ENCODE data around the gene BRINP3.

BRINP3 gene

DNA sequence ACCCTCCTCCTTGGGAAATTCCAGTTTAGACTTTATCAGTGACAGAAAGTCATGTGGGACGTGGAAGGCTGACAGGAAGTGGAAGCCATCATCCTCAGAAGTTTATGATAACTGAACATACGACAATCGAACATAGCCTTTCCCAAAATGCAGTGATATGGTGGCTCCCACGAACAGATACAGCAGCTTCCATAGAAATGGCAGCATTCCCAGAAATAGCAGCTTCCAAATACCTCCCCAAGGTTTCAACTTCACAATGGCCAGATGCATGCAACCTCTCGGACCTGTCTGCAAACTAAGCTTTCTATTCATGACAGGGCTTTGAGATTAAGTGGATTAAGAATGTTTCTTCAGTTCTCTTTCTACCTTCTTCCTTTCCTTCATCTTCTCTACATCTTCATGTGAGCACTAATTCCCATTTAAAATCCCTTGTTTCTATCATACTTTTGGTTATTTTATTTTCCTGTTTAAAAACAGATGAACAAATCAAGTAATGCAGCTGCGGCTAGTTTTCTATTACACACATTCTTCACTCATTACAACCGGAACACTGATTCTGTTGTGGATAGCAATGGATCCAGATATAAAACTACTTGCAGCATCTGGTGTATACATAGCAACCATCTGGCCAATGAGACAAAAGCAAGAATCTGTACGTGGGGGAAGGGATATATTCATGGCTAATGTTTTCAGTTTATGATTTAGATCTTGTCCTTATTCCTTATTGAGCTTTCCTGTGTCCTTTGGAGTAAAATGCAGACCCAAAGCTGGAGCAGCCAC, 304.8 kb downstream of the BRINP3 start:
- no peak overlapping the region for H3K27ac ChIP-seq (ENCODE audit: low read depth, low read length)
- no peaks in the 10 kb centered on the region for H3K36me3 ChIP-seq (ENCODE audit: insufficient read depth, low read length)
- no peak overlapping the region for H2AFZ ChIP-seq (ENCODE audit: low read length, unreplicated experiment)
- H3K4me1 ChIP-seq (ENCODE audit: control insufficient read depth, insufficient read depth, low read length, unreplicated experiment): no peaks in the 10 kb centered on the region
- H3K79me2 ChIP-seq (ENCODE audit: control insufficient read depth, insufficient read depth, low read length, unreplicated experiment): no peaks in the 10 kb centered on the region
- H3K27me3 ChIP-seq (ENCODE audit: insufficient read depth, low read length): no peaks in the 10 kb centered on the region
- no peak overlapping the region for H3K4me3 ChIP-seq (ENCODE audit: low read depth, low read length)

DNA sequence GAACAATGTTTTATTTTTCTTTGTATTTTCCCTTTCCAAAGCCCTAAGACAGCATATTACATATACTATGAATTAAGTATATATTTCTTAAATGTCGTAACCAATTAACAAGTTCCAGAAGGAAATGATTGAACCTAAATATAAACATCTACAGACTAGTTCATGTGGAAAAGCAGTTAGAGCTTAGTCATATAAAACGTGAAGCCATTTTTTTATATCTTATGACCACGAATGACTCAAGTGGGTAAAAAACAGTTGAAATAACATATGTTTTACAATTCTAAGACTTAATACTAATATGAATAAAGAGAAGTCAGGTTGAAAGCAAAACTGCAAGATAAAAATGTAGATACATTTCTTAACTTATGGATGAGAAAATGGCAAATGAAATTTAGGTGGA, 307.3 kb downstream of the BRINP3 start:
- Histone ChIP-seq H3K79me2 (ENCODE audit: control insufficient read depth, insufficient read depth, low read length, unreplicated experiment) (no peaks in the 10 kb centered on the region), H3K27me3 (ENCODE audit: insufficient read depth, low read length) (no peaks in the 10 kb centered on the region), H2AFZ (ENCODE audit: low read length, unreplicated experiment) (no peak overlapping the region), H3K36me3 (ENCODE audit: insufficient read depth, low read length) (no peaks in the 10 kb centered on the region), H3K4me1 (ENCODE audit: control insufficient read depth, insufficient read depth, low read length, unreplicated experiment) (no peaks in the 10 kb centered on the region), H3K4me3 (ENCODE audit: low read depth, low read length) (no peak overlapping the region), H3K27ac (ENCODE audit: low read depth, low read length) (no peak overlapping the region)

DNA sequence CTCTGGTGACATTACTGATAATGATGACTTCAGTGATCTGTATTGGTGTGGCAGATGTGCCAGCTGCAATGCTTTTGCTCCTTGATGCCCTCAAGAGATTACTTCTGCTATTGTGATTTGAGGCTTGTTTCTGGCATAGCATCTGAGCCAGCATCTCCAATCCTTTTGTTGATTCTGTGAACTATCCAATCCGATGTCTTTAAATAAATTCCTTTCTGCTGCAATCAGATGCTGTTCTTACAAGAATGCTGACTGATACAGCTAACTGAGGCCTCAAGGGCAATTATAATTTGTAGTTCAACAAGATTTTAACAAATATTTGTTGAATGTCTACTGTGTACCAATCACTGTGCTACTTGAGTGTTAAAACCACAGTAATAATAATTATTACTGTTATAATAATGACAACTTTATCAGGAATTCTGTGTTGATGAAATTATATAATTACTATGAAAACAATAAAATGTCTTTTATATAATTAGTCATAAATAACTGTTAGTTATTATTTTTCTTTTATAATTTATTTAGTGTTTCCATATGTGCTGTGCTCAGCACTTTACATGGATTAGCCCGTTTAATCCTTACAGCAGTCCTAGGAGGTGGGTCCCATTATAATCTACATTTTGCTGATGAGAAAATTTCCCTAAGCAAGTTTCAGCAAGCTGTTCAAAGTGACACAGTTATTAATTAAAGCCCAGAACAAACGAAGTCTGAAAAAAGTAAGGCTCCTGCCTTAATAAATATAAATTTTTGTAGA, 308.2 kb downstream of the BRINP3 start:
- Histone ChIP-seq H3K27ac (ENCODE audit: low read depth, low read length) (no peak overlapping the region), H3K4me3 (ENCODE audit: low read depth, low read length) (no peak overlapping the region), H3K36me3 (ENCODE audit: insufficient read depth, low read length) (no peaks in the 10 kb centered on the region), H3K4me1 (ENCODE audit: control insufficient read depth, insufficient read depth, low read length, unreplicated experiment) (no peaks in the 10 kb centered on the region), H3K79me2 (ENCODE audit: control insufficient read depth, insufficient read depth, low read length, unreplicated experiment) (no peaks in the 10 kb centered on the region), H3K27me3 (ENCODE audit: insufficient read depth, low read length) (no peaks in the 10 kb centered on the region), H2AFZ (ENCODE audit: low read length, unreplicated experiment) (no peak overlapping the region)

DNA sequence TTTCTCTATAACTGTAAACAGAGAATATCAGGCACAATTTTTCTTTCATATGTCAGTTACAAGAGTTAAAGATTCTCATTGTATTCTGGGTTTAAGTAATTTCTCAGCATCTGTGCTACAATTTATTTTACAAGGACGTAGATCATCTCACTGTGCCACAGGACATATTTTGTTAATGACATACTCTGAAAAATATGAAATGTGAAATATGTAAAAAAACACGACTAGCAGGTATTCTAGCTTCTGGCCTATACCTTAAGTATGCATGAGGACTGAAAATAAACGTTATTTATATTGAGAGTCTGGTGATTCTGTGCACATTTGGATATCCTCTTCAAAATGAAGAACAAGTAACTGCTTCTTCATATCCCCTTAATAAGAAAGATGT, 308.8 kb downstream of the BRINP3 start:
- Histone ChIP-seq H3K27ac (ENCODE audit: low read depth, low read length) (no peak overlapping the region), H3K36me3 (ENCODE audit: insufficient read depth, low read length) (no peaks in the 10 kb centered on the region), H3K4me3 (ENCODE audit: low read depth, low read length) (no peak overlapping the region), H3K27me3 (ENCODE audit: insufficient read depth, low read length) (no peaks in the 10 kb centered on the region), H2AFZ (ENCODE audit: low read length, unreplicated experiment) (no peak overlapping the region), H3K79me2 (ENCODE audit: control insufficient read depth, insufficient read depth, low read length, unreplicated experiment) (no peaks in the 10 kb centered on the region), H3K4me1 (ENCODE audit: control insufficient read depth, insufficient read depth, low read length, unreplicated experiment) (no peaks in the 10 kb centered on the region)

DNA sequence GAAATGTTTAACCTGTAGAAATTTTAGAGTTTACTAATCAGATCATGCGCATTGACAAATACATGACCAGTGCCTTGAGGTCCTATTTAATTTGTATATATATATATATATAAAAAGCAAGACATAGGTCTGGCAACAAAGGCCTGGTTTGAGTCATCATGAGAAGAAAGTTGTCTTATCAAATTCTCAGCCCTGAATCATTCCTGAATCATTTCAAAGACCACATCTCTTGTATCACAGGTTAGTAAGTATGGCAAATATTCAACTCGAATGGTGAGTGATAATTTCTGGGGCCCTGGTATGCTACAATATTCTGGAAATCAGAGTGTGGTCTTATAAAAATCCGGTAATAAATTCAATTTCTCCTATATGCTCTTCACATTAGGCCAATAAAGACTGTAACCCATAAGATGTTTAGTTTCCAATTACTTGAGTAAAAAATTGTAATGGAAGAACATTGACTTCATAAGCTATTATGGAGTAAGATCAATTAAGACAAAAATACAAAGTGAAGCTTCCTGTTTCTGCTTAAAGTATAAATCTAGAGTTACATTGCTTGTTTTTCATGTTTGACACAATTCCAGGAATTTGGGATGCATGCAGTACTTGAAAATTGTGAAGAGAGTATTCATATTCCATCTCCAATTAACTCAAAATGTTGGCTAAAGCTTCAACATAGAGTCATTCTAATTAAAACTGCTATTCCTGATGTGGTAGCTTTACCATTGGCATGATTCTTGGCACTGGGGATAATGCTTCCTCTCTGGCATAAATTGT, 309.4 kb downstream of the BRINP3 start:
- H3K27me3 ChIP-seq (ENCODE audit: insufficient read depth, low read length): no peaks in the 10 kb centered on the region
- no peaks in the 10 kb centered on the region for H3K79me2 ChIP-seq (ENCODE audit: control insufficient read depth, insufficient read depth, low read length, unreplicated experiment)
- no peak overlapping the region for H2AFZ ChIP-seq (ENCODE audit: low read length, unreplicated experiment)
- no peak overlapping the region for H3K27ac ChIP-seq (ENCODE audit: low read depth, low read length)
- no peak overlapping the region for H3K4me3 ChIP-seq (ENCODE audit: low read depth, low read length)
- no peaks in the 10 kb centered on the region for H3K36me3 ChIP-seq (ENCODE audit: insufficient read depth, low read length)
- H3K4me1 ChIP-seq (ENCODE audit: control insufficient read depth, insufficient read depth, low read length, unreplicated experiment): no peaks in the 10 kb centered on the region

DNA sequence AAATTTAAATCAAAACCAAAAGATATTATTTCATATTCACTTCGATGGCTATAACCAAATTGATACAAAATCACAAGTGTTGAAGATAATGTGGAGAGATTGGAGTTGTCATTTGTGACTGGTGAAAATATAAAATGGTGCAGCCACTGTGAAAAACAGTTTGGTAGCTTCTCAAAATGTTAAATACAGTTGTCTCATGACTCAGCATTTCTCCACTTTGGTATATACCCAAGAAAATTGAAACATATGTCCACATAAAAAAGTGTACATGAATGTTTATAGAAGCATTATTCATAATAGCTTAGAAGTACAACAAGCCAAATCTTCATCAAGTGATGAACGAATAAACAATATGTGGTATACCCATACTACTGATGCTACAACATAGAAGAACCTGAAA, 318.5 kb downstream of the BRINP3 start:
- H3K4me3 ChIP-seq (ENCODE audit: low read depth, low read length): no peak overlapping the region
- H3K27me3 ChIP-seq (ENCODE audit: insufficient read depth, low read length): no peaks in the 10 kb centered on the region
- H3K4me1 ChIP-seq (ENCODE audit: control insufficient read depth, insufficient read depth, low read length, unreplicated experiment): no peaks in the 10 kb centered on the region
- no peaks in the 10 kb centered on the region for H3K79me2 ChIP-seq (ENCODE audit: control insufficient read depth, insufficient read depth, low read length, unreplicated experiment)
- no peak overlapping the region for H3K27ac ChIP-seq (ENCODE audit: low read depth, low read length)
- no peak overlapping the region for H2AFZ ChIP-seq (ENCODE audit: low read length, unreplicated experiment)
- H3K36me3 ChIP-seq (ENCODE audit: insufficient read depth, low read length): no peaks in the 10 kb centered on the region

DNA sequence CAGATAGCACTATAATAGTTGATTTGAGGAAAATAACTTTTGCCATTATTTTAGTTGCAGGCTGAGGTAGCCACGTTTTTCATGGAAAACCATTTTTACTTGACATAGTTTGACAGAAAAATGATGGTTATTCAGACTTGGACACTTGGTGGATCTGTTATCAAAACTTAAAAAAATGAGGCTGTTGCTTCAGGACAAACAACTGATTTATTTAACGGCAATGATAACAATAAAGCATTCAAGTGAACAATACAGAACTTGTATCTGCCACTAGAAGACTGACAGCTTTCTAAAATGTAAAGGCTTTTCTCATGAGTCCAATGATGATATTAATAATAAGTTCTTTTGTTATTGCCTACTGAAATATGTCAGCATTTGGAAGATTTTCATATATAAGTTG, 322.9 kb downstream of the BRINP3 start:
- Histone ChIP-seq H3K36me3 (ENCODE audit: insufficient read depth, low read length) (no peaks in the 10 kb centered on the region), H3K4me1 (ENCODE audit: control insufficient read depth, insufficient read depth, low read length, unreplicated experiment) (no peaks in the 10 kb centered on the region), H2AFZ (ENCODE audit: low read length, unreplicated experiment) (no peak overlapping the region), H3K4me3 (ENCODE audit: low read depth, low read length) (no peak overlapping the region), H3K27me3 (ENCODE audit: insufficient read depth, low read length) (no peaks in the 10 kb centered on the region), H3K27ac (ENCODE audit: low read depth, low read length) (no peak overlapping the region), H3K79me2 (ENCODE audit: control insufficient read depth, insufficient read depth, low read length, unreplicated experiment) (no peaks in the 10 kb centered on the region)

DNA sequence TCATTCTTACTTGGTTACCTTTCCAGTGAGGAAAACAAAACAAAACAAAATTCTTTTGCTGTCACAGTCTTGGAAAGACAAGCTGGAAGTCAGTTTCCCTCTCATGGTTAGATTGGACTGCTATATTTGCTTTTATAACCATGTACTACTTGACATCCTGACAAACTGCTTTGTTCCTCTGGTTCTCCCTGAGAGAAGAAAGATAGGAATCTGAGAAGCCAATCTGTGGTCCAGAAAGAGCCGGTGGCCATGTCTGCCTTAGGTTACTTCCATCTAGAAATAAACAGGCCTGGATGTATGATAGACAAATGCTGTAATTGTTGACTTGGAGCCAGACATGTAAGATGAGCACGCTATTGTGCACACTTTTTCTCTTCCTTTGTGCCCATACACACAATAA, 330.0 kb downstream of the BRINP3 start:
- Histone ChIP-seq H3K27me3 (ENCODE audit: insufficient read depth, low read length) (no peaks in the 10 kb centered on the region), H3K79me2 (ENCODE audit: control insufficient read depth, insufficient read depth, low read length, unreplicated experiment) (no peaks in the 10 kb centered on the region), H3K4me1 (ENCODE audit: control insufficient read depth, insufficient read depth, low read length, unreplicated experiment) (no peaks in the 10 kb centered on the region), H3K36me3 (ENCODE audit: insufficient read depth, low read length) (no peaks in the 10 kb centered on the region), H3K27ac (ENCODE audit: low read depth, low read length) (no peak overlapping the region), H3K4me3 (ENCODE audit: low read depth, low read length) (no peak overlapping the region), H2AFZ (ENCODE audit: low read length, unreplicated experiment) (no peak overlapping the region)

DNA sequence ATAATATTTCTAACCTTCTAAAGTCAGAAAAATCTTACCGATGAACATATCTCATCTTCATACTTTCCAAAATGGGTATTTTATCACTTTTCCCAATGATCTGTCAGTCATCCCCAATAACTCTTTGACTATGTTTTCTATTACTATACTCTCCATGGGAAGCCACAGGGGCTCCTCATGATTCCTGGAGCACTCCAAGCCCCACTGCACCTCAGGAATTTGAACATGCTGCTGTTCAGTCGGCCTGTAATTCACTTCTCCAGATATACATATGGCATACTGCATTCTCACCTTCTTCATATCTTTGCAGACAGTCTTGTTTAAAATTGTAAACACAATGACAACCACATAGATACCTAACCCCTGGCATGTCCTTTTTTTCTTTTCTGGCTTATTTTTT, 333.0 kb downstream of the BRINP3 start:
- no peaks in the 10 kb centered on the region for H3K4me1 ChIP-seq (ENCODE audit: control insufficient read depth, insufficient read depth, low read length, unreplicated experiment)
- H3K27me3 ChIP-seq (ENCODE audit: insufficient read depth, low read length): no peaks in the 10 kb centered on the region
- H3K36me3 ChIP-seq (ENCODE audit: insufficient read depth, low read length): no peaks in the 10 kb centered on the region
- H3K27ac ChIP-seq (ENCODE audit: low read depth, low read length): no peak overlapping the region
- no peaks in the 10 kb centered on the region for H3K79me2 ChIP-seq (ENCODE audit: control insufficient read depth, insufficient read depth, low read length, unreplicated experiment)
- no peak overlapping the region for H2AFZ ChIP-seq (ENCODE audit: low read length, unreplicated experiment)
- H3K4me3 ChIP-seq (ENCODE audit: low read depth, low read length): no peak overlapping the region

DNA sequence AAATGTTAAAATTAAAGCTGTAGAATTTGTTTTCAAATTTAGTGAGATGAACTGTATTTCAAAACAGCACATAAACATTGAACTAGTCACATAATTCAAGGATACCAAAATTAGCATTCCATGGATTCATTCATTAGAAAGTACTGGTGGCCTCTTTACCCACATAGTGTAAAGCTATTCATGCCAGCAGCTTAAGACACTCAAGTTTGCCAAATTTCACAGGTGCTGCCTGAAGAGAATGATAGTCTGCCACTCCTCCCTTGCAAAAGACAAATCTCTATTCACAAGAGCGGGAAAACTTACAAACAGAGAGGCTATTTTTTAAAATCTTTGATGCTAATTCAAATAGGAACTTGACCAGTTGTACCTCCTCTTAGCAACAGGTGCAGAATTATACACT, 337.0 kb downstream of the BRINP3 start:
- no peaks in the 10 kb centered on the region for H3K4me1 ChIP-seq (ENCODE audit: control insufficient read depth, insufficient read depth, low read length, unreplicated experiment)
- H3K79me2 ChIP-seq (ENCODE audit: control insufficient read depth, insufficient read depth, low read length, unreplicated experiment): no peaks in the 10 kb centered on the region
- no peak overlapping the region for H2AFZ ChIP-seq (ENCODE audit: low read length, unreplicated experiment)
- no peaks in the 10 kb centered on the region for H3K36me3 ChIP-seq (ENCODE audit: insufficient read depth, low read length)
- no peak overlapping the region for H3K4me3 ChIP-seq (ENCODE audit: low read depth, low read length)
- H3K27ac ChIP-seq (ENCODE audit: low read depth, low read length): no peak overlapping the region
- no peaks in the 10 kb centered on the region for H3K27me3 ChIP-seq (ENCODE audit: insufficient read depth, low read length)
